ENCODE measurements around the gene FSHR.

The FSHR gene
- 0 to 2.2 (median 0) reads per million in 17 experiments for total RNA-seq

- DNase-seq, result no peak
These were observed at the start of gene FSHR for GRCh38 chr2:49154140-49154539. Gene FSHR (minus strand): TSS chr2:49154515. CDS start chr2:49154417, 98 bp downstream.

GRCh38 chr2:49199266-49199665, 45.0 kb upstream of the FSHR start:
- no peak for DNase-seq

- DNase-seq, result no peak
These were observed 40.4 kb upstream of the FSHR start for GRCh38 chr2:49194701-49195100.

GRCh38 chr2:49192036-49192435, 37.7 kb upstream of the FSHR start:
- no peak for DNase-seq

- DNase-seq, result no peak
These were observed 35.4 kb upstream of the FSHR start for GRCh38 chr2:49189512-49190225.

- DNase-seq, result no peak
These were observed 31.8 kb upstream of the FSHR start for GRCh38 chr2:49186050-49186648.

- no peak for DNase-seq
These were observed 24.3 kb upstream of the FSHR start for GRCh38 chr2:49178656-49179055.

- DNase-seq, result no peak
These were observed 22.9 kb upstream of the FSHR start for GRCh38 chr2:49177194-49177593.

- DNase-seq, result no peak
These were observed 21.5 kb upstream of the FSHR start for GRCh38 chr2:49175831-49176230.

- no peak for DNase-seq
These were observed 20.4 kb upstream of the FSHR start for GRCh38 chr2:49174750-49175149.

- no peak for DNase-seq
These were observed 12.8 kb upstream of the FSHR start for GRCh38 chr2:49167131-49167530.

- DNase-seq, result no peak
These were observed 11.3 kb upstream of the FSHR start for GRCh38 chr2:49165662-49166061.

- DNase-seq, result no peak
These were observed 10.4 kb upstream of the FSHR start for GRCh38 chr2:49164729-49165128.

GRCh38 chr2:49162151-49162550, 7.8 kb upstream of the FSHR start:
- no peak for DNase-seq

- DNase-seq, result no peak
These were observed 576 bp upstream of the FSHR start for GRCh38 chr2:49154891-49155290.

- DNase-seq, result no peak
These were observed 1.1 kb downstream of the FSHR start for GRCh38 chr2:49153252-49153651.

- DNase-seq, result no peak
These were observed 1.5 kb downstream of the FSHR start for GRCh38 chr2:49152824-49153223.

- no peak for DNase-seq
These were observed 7.9 kb downstream of the FSHR start for GRCh38 chr2:49146401-49146800.

- DNase-seq, result no peak
These were observed 22.5 kb downstream of the FSHR start for GRCh38 chr2:49131801-49132200.

GRCh38 chr2:49129034-49129433, 25.3 kb downstream of the FSHR start:
- no peak for DNase-seq

- no peak for DNase-seq
These were observed 30.7 kb downstream of the FSHR start for GRCh38 chr2:49123600-49123999.

- no peak for DNase-seq
These were observed 32.2 kb downstream of the FSHR start for GRCh38 chr2:49122107-49122506.

- DNase-seq, result no peak
These were observed 41.3 kb downstream of the FSHR start for GRCh38 chr2:49113046-49113445.

- DNase-seq, result no peak
These were observed 42.9 kb downstream of the FSHR start for GRCh38 chr2:49111456-49111855.

- no peak for DNase-seq
These were observed 43.3 kb downstream of the FSHR start for GRCh38 chr2:49111006-49111405.

Measured in suppressor macrophage (primary cell).